Upper lobe of right lung (tissue), 1 donor: ENCODE data around the gene AP1M2. TPM values are rescaled to one million over a fixed set of nuclear protein-coding genes. Genes with fewer than 3 reads are reported as not detected.

Experiments used
- ATAC-seq: fragments of 200-7000 bp; cut with Tn5 transposase; one replicate; pipeline ENCODE4 v1.9.1; 2020; ENCODE audit warnings: mild to moderate bottlenecking, moderate library complexity
- DNase-seq: peaks from one replicate; pipeline ENCODE4 v3.0.0-alpha.2; 2020
- H3K27ac ChIP-seq: fragments of 200-600 bp; one replicate; pipeline ENCODE4 v1.8.0; 2022
- H3K27me3 ChIP-seq: fragments of 200-600 bp; one replicate; pipeline ENCODE4 v1.8.0; 2022; ENCODE audit warnings: mild to moderate bottlenecking
- H3K36me3 ChIP-seq: fragments of 200-600 bp; one replicate; pipeline ENCODE4 v1.8.0; 2022
- H3K4me1 ChIP-seq: fragments of 200-600 bp; one replicate; pipeline ENCODE4 v1.8.0; 2022
- H3K4me3 ChIP-seq: fragments of 200-600 bp; one replicate; pipeline ENCODE4 v1.8.0; 2022; ENCODE audit warnings: mild to moderate bottlenecking
- H3K9me3 ChIP-seq: fragments of 200-600 bp; one replicate; pipeline ENCODE4 v1.8.0; 2022
- intact Hi-C: fragments of 100-400 bp; cut with DNase I; formaldehyde crosslinking; loops from one replicate; pipeline ENCODE4 v1.11.0; 2022
- total RNA-seq: library from RNA; stranded (reverse); fragmentation: NEBNext Ultra II Directional; extraction: Animal tissue kit (Norgen Biotek cat#: 25700); gene quantifications from one replicate; pipeline ENCODE4 v1.2.1, GENCODE V29; 2021
- TF ChIP-seq, protein P1 (sequence below): fragments of 200-600 bp; IDR thresholded peaks from one replicate; pipeline ENCODE4 v1.8.0; 2022; ENCODE audit warnings: antibody characterized with exemption
- donor health status: DM: no; HTN: yes; CAD: no; lungs with severe emphysema.

AP1M2 gene
- total RNA-seq, 1 donor from 2014 or later = 37.8 TPM

DNA sequence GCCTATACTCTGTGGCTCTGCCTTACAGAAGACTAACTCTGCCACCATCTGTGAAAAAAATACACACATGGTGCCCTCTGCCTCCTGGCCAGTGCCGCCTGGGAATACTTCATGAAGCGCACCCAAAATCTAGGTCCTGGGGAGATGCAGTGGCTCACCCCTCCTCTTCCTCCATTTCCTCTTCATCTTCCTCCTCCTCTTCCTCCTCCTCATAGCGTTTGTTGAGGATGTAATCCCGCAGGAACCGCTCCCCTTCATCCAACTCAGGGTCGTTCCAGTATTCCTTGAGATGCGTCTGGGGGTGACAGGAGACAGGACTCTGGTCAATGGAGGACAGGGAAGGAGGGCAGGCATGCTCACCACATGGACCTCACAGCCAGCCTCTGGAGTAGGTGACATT, 27.0 kb downstream of the AP1M2 start:
- ATAC-seq = no peak
- intact Hi-C loops = no loop called here
- H3K27ac ChIP-seq = no peak overlapping the region
- peaks cover 5% of the 10 kb centered on the region for H3K4me1 ChIP-seq
- no peaks in the 10 kb centered on the region for H3K27me3 ChIP-seq
- DNase-seq = no peak
- no peak overlapping the region for H3K4me3 ChIP-seq
- TF ChIP-seq, protein P1, sequence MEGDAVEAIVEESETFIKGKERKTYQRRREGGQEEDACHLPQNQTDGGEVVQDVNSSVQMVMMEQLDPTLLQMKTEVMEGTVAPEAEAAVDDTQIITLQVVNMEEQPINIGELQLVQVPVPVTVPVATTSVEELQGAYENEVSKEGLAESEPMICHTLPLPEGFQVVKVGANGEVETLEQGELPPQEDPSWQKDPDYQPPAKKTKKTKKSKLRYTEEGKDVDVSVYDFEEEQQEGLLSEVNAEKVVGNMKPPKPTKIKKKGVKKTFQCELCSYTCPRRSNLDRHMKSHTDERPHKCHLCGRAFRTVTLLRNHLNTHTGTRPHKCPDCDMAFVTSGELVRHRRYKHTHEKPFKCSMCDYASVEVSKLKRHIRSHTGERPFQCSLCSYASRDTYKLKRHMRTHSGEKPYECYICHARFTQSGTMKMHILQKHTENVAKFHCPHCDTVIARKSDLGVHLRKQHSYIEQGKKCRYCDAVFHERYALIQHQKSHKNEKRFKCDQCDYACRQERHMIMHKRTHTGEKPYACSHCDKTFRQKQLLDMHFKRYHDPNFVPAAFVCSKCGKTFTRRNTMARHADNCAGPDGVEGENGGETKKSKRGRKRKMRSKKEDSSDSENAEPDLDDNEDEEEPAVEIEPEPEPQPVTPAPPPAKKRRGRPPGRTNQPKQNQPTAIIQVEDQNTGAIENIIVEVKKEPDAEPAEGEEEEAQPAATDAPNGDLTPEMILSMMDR = no peak
- peaks cover 63% of the 10 kb centered on the region for H3K36me3 ChIP-seq
- H3K9me3 ChIP-seq = no peaks in the 10 kb centered on the region

DNA sequence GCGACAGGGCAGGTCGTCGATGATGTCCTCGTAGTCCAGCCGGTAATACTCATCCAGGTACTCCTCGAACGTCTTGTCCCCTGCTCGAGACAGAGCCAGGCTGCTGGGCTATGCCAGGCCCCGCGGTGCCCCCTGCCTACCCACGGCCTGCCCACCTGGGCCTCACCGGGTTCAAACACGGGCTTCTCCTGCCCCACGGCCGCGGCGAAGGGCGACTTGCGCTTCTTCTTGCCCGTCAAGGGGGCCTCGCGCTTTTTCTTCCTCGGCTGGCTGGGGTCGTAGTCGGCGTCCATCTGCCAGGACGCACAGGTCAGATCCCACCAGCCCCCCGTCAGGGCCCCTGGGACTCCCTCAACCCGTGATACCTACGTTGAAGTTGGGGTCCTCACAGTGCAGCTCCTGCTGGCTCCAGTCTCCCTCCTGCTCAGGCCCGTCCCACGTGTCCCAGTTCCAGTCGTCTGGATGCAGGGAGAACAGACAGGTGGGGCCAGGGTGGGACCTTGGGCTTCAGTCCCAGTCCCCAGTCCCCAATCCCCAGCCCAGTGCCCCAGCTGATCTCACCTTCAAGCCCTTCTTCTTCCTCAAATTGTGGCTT, 29.4 kb downstream of the AP1M2 start:
- DNase-seq = no peak
- Histone ChIP-seq H3K36me3 (peaks cover 88% of the 10 kb centered on the region), H3K9me3 (no peaks in the 10 kb centered on the region), H3K4me3 (no peak overlapping the region), H3K4me1 (no peaks in the 10 kb centered on the region), H3K27me3 (no peaks in the 10 kb centered on the region), H3K27ac (no peak overlapping the region)
- ATAC-seq = no peak
- TF ChIP-seq, protein P1 = no peak
- intact Hi-C loops = no loop called here

DNA sequence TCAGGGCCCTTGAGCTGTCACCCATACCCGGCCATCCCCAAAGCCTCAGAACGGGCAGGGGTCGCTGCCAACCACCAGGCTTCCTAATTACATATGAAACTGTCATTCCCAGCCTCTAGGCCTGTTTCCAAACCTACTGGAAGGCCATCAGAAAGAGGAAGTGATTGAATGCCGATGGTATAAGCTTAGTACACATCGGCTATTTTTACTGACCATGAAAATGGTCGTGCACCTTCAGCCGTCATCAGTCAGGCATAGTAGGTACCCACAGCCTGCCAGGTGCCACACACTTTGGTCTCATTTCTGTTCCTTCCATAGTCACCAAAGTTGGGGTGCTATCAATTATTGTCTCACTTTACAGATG, 31.5 kb downstream of the AP1M2 start:
- ATAC-seq (no peak), DNase-seq (no peak)
- Histone ChIP-seq H3K9me3 (no peaks in the 10 kb centered on the region), H3K36me3 (peaks cover 96% of the 10 kb centered on the region), H3K27me3 (no peaks in the 10 kb centered on the region), H3K4me1 (no peaks in the 10 kb centered on the region), H3K27ac (no peak overlapping the region), H3K4me3 (no peak overlapping the region)
- TF ChIP-seq, protein P1 = no peak
- intact Hi-C loops = no loop called here

DNA sequence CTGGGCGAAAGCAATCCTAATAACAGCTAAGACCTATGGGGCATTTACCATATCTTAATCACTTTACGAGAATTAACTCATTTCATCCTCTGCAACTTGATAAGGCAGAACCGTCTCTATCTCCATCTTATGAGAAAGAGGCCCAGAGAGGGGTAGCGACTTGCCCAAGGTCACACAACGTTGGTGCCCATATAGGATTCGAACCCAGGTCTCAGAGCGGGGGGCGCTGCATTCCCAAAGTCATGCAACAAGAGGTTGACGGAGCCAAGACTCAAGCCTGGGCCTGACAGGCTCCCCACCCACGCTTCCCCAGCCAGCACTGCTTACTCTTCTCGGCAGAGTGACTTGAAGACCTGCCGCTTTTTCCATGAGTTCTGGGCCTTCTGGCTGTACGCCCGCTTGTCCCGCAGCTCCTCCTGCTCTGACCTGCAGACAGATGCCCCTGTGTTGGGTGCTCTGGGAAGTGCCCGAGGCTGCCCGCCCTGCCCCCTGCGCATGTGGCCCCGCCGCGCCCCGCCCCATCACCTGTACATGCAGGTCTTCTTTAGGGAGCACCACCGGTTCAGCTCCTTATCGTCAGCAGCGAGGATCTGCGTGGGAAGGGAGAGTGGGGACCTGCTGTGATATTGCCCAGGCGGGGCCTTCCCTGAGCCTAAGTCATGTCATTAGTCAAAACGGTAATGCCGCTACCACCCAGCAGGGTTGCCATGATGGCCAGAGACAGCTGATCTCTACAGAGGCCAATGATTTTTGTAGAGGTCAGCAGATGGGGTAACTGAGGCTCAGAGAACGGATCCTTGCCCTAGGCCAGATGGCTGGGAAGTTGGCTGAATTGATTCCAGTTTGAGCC, 32.1 kb downstream of the AP1M2 start:
- no peaks in the 10 kb centered on the region for H3K9me3 ChIP-seq
- intact Hi-C loops = no loop called here
- DNase-seq (no peak), ATAC-seq (no peak)
- no peaks in the 10 kb centered on the region for H3K27me3 ChIP-seq
- H3K36me3 ChIP-seq = peaks cover 96% of the 10 kb centered on the region
- H3K27ac ChIP-seq = no peak overlapping the region
- H3K4me3 ChIP-seq = no peak overlapping the region
- H3K4me1 ChIP-seq = no peaks in the 10 kb centered on the region
- TF ChIP-seq, protein P1 = no peak

DNA sequence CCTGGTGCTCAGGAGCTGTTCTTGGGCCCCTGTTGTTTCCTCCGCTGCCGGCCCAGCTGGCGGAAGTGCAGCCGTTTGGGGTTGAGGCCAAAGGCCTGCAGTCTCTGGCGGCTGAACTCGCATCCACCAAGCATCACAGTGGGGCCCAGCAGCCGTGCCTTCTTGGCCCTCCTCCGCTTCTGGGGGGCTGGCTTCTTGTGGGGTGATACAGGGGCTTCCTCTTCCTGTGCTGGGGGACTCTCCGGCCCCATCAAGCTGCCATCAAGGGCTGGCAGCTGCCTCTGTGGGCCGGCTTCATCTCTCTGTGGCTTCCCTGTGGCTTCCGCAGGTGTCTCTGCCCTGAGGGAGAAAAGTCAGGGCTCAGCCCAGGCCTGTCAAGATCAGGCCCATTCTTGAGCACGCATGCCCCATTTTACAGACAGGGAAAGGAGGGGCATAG, 33.1 kb downstream of the AP1M2 start:
- Histone ChIP-seq H3K27ac (no peak overlapping the region), H3K27me3 (no peaks in the 10 kb centered on the region), H3K36me3 (peaks cover 96% of the 10 kb centered on the region), H3K4me3 (no peak overlapping the region), H3K9me3 (no peaks in the 10 kb centered on the region), H3K4me1 (no peaks in the 10 kb centered on the region)
- ATAC-seq (peak; percentile 8), DNase-seq (no peak)
- intact Hi-C loops = no loop called here
- TF ChIP-seq, protein P1 = no peak
